Effector memory CD8-positive, alpha-beta T cell (primary cell): Measurements from ENCODE around the gene ORMDL3.

Experiments used
- ATAC-seq: fragments of 150-1000 bp; cut with Tn5 transposase; replicated peaks from 2 replicates; pipeline ENCODE4 v1.10.0; 2021; ENCODE audit warnings: mild to moderate bottlenecking, moderate library complexity
- DNase-seq, 3 experiments: peaks; one replicate each; pipeline ENCODE4 v3.0.0; 2021
- H3K27ac Mint-ChIP-seq, 2 donors: one replicate each; pipeline ENCODE4 v1.8.0; 2022; ENCODE audit warnings: mild to moderate bottlenecking in 2 of 2, mixed read lengths in 2 of 2, moderate library complexity in 2 of 2
- H3K27me3 Mint-ChIP-seq, 2 donors: one replicate each; pipeline ENCODE4 v1.8.0; 2022; ENCODE audit warnings: mixed read lengths in 2 of 2
- H3K36me3 Mint-ChIP-seq: one replicate; pipeline ENCODE4 v1.8.0; 2022; ENCODE audit warnings: mild to moderate bottlenecking, moderate library complexity, mixed read lengths; ENCODE audit not compliant: insufficient read depth
- H3K4me1 Mint-ChIP-seq, 2 donors: one replicate each; pipeline ENCODE4 v1.8.0; 2022; ENCODE audit warnings: low read depth in 2 of 2, mixed read lengths in 2 of 2
- H3K4me3 Mint-ChIP-seq, 2 donors: one replicate each; pipeline ENCODE4 v1.8.0; 2022; ENCODE audit warnings: mild to moderate bottlenecking in 2 of 2, mixed read lengths in 2 of 2, moderate library complexity in 2 of 2
- H3K9me3 Mint-ChIP-seq, 2 donors: one replicate each; pipeline ENCODE4 v1.8.0; 2022; ENCODE audit warnings: mixed read lengths in 2 of 2
- total RNA-seq, 9 experiments: gene quantifications; one replicate each; lab custom pipeline; 2026; lab: John Stamatoyannopoulos, UW

ORMDL3 gene
- 78.6 to 129 (median 86.3) reads per million in 9 experiments for total RNA-seq

GRCh38 chr17:39927101-39927928, at the start of gene ORMDL3, which contains the start of gene LRRC3C:
Gene ORMDL3 (minus strand): TSS chr17:39927601. CDS start chr17:39924203, 3,398 bp downstream.
Gene LRRC3C (plus strand): TSS chr17:39927732. CDS start chr17:39941524, 13,792 bp downstream.
- peak within 1 kb of the TSS; percentile 94 to 97 for H3K27ac Mint-ChIP-seq
- DNase-seq = peak; percentile 86 to 92 (median 91)
- H3K27me3 Mint-ChIP-seq = no peaks in the 10 kb centered on the region
- peak; percentile 81 for ATAC-seq
- H3K36me3 Mint-ChIP-seq = peaks cover 40% of the 10 kb centered on the region
- peak within 1 kb of the TSS; percentile 87 to 92 for H3K4me3 Mint-ChIP-seq
- H3K4me1 Mint-ChIP-seq = peaks cover 43% of the 10 kb centered on the region in 2 donors
- no peaks in the 10 kb centered on the region for H3K9me3 Mint-ChIP-seq

- ATAC-seq = no peak
- DNase-seq = no peak
- H3K27me3 Mint-ChIP-seq = peaks cover 9 to 36% of the 10 kb centered on the region in 2 donors
- H3K27ac Mint-ChIP-seq = no peak overlapping the region
- H3K4me1 Mint-ChIP-seq = peaks cover 8 to 13% of the 10 kb centered on the region in 2 donors
- H3K36me3 Mint-ChIP-seq = peaks cover 12% of the 10 kb centered on the region
- H3K9me3 Mint-ChIP-seq = no peaks in the 10 kb centered on the region
- H3K4me3 Mint-ChIP-seq = no peak overlapping the region
Measured at GRCh38 chr17:39975801-39976200, 48.4 kb upstream of the ORMDL3 start.

- Mint-ChIP-seq H3K27me3 (peaks cover 16 to 50% of the 10 kb centered on the region in 2 donors), H3K4me3 (no peak overlapping the region), H3K4me1 (peaks cover 0 to 4% of the 10 kb centered on the region in 2 donors), H3K27ac (no peak overlapping the region), H3K9me3 (no peaks in the 10 kb centered on the region), H3K36me3 (no peaks in the 10 kb centered on the region)
- ATAC-seq (no peak), DNase-seq (no peak)
Measured at GRCh38 chr17:39974433-39974832, 47.0 kb upstream of the ORMDL3 start.

GRCh38 chr17:39973496-39973895, 46.1 kb upstream of the ORMDL3 start:
- ATAC-seq (no peak), DNase-seq (no peak)
- H3K4me3 Mint-ChIP-seq = no peak overlapping the region
- H3K4me1 Mint-ChIP-seq = no peaks in the 10 kb centered on the region
- H3K36me3 Mint-ChIP-seq = no peaks in the 10 kb centered on the region
- peaks cover 24 to 60% of the 10 kb centered on the region in 2 donors for H3K27me3 Mint-ChIP-seq
- H3K9me3 Mint-ChIP-seq = no peaks in the 10 kb centered on the region
- H3K27ac Mint-ChIP-seq = no peak overlapping the region

- Mint-ChIP-seq H3K36me3 (no peaks in the 10 kb centered on the region), H3K9me3 (no peaks in the 10 kb centered on the region), H3K27ac (no peak overlapping the region), H3K4me3 (no peak overlapping the region), H3K4me1 (no peaks in the 10 kb centered on the region), H3K27me3 (peaks cover 24 to 63% of the 10 kb centered on the region in 2 donors)
- DNase-seq (no peak), ATAC-seq (no peak)
Measured at GRCh38 chr17:39972271-39972670, 44.9 kb upstream of the ORMDL3 start.

GRCh38 chr17:39971076-39971603, 43.7 kb upstream of the ORMDL3 start:
- H3K4me1 Mint-ChIP-seq = peaks cover 6 to 7% of the 10 kb centered on the region in 2 donors
- H3K9me3 Mint-ChIP-seq = no peaks in the 10 kb centered on the region
- H3K36me3 Mint-ChIP-seq = no peaks in the 10 kb centered on the region
- ATAC-seq (no peak), DNase-seq (no peak)
- peaks cover 24 to 63% of the 10 kb centered on the region in 2 donors for H3K27me3 Mint-ChIP-seq
- H3K27ac Mint-ChIP-seq = no peak overlapping the region
- no peak overlapping the region for H3K4me3 Mint-ChIP-seq

GRCh38 chr17:39970157-39970692, 42.8 kb upstream of the ORMDL3 start:
- Mint-ChIP-seq H3K36me3 (no peaks in the 10 kb centered on the region), H3K4me3 (no peak overlapping the region), H3K4me1 (peaks cover 6 to 7% of the 10 kb centered on the region in 2 donors), H3K27me3 (peaks cover 24 to 57% of the 10 kb centered on the region in 2 donors), H3K9me3 (no peaks in the 10 kb centered on the region), H3K27ac (no peak overlapping the region)
- ATAC-seq = no peak
- no peak for DNase-seq

- Mint-ChIP-seq H3K27ac (peak overlapping the region in 1 of 2 donors; percentile 46), H3K27me3 (peaks cover 23 to 54% of the 10 kb centered on the region in 2 donors), H3K9me3 (no peaks in the 10 kb centered on the region), H3K4me3 (no peak overlapping the region), H3K36me3 (peaks cover 3% of the 10 kb centered on the region), H3K4me1 (peaks cover 6 to 11% of the 10 kb centered on the region in 2 donors)
- DNase-seq (no peak), ATAC-seq (no peak)
Measured at GRCh38 chr17:39969375-39969774, 42.0 kb upstream of the ORMDL3 start.

GRCh38 chr17:39968761-39969160, 41.4 kb upstream of the ORMDL3 start:
- Mint-ChIP-seq H3K27me3 (peaks cover 17 to 51% of the 10 kb centered on the region in 2 donors), H3K36me3 (peaks cover 3% of the 10 kb centered on the region), H3K27ac (peak overlapping the region in 1 of 2 donors; percentile 46), H3K4me1 (peaks cover 9 to 15% of the 10 kb centered on the region in 2 donors), H3K4me3 (no peak overlapping the region), H3K9me3 (no peaks in the 10 kb centered on the region)
- ATAC-seq (no peak), DNase-seq (no peak)

GRCh38 chr17:39966771-39967170, 39.4 kb upstream of the ORMDL3 start:
- no peak overlapping the region for H3K27ac Mint-ChIP-seq
- peaks cover 15 to 42% of the 10 kb centered on the region in 2 donors for H3K27me3 Mint-ChIP-seq
- H3K9me3 Mint-ChIP-seq = no peaks in the 10 kb centered on the region
- H3K4me1 Mint-ChIP-seq = peaks cover 19 to 23% of the 10 kb centered on the region in 2 donors
- DNase-seq (no peak), ATAC-seq (no peak)
- peaks cover 3% of the 10 kb centered on the region for H3K36me3 Mint-ChIP-seq
- peak overlapping the region in 1 of 2 donors; percentile 25 for H3K4me3 Mint-ChIP-seq

GRCh38 chr17:39965017-39965699, 37.8 kb upstream of the ORMDL3 start:
- peaks cover 3% of the 10 kb centered on the region for H3K36me3 Mint-ChIP-seq
- no peaks in the 10 kb centered on the region for H3K9me3 Mint-ChIP-seq
- no peak overlapping the region for H3K4me3 Mint-ChIP-seq
- H3K27me3 Mint-ChIP-seq = peaks cover 15 to 26% of the 10 kb centered on the region in 2 donors
- ATAC-seq = no peak
- DNase-seq = no peak
- peaks cover 19 to 23% of the 10 kb centered on the region in 2 donors for H3K4me1 Mint-ChIP-seq
- H3K27ac Mint-ChIP-seq = no peak overlapping the region

GRCh38 chr17:39963829-39964228, 36.4 kb upstream of the ORMDL3 start:
- Mint-ChIP-seq H3K36me3 (peaks cover 8% of the 10 kb centered on the region), H3K4me3 (no peak overlapping the region), H3K27ac (peak overlapping the region in 1 of 2 donors; percentile 26), H3K4me1 (peaks cover 24 to 28% of the 10 kb centered on the region in 2 donors), H3K9me3 (no peaks in the 10 kb centered on the region), H3K27me3 (peaks cover 4 to 12% of the 10 kb centered on the region in 2 donors)
- ATAC-seq = no peak
- no peak for DNase-seq

- H3K4me1 Mint-ChIP-seq = peaks cover 24 to 30% of the 10 kb centered on the region in 2 donors
- no peaks in the 10 kb centered on the region for H3K9me3 Mint-ChIP-seq
- H3K4me3 Mint-ChIP-seq = peak within 1 kb of the TSS in 1 of 2 donors; percentile 39
- ATAC-seq = no peak
- peak within 1 kb of the TSS in 1 of 2 donors; percentile 26 for H3K27ac Mint-ChIP-seq
- no peak for DNase-seq
- peaks cover 0 to 6% of the 10 kb centered on the region in 2 donors for H3K27me3 Mint-ChIP-seq
- H3K36me3 Mint-ChIP-seq = peaks cover 11% of the 10 kb centered on the region
Measured at GRCh38 chr17:39962642-39963220, 35.3 kb upstream of the ORMDL3 start, which contains the start of gene GSDMA. Gene GSDMA (plus strand): TSS chr17:39963004. CDS start chr17:39965688, 2,684 bp downstream.
